ENCODE measurements around the gene CNBP.
A peak's percentile ranks its signal among the peaks of the same experiment; 100 is the strongest.
"Not testable (repeated sequence)": the region's sequence is repeated elsewhere in the genome, so short reads cannot be mapped to it uniquely, and the experiment has no call there.

Gene CNBP

DNA sequence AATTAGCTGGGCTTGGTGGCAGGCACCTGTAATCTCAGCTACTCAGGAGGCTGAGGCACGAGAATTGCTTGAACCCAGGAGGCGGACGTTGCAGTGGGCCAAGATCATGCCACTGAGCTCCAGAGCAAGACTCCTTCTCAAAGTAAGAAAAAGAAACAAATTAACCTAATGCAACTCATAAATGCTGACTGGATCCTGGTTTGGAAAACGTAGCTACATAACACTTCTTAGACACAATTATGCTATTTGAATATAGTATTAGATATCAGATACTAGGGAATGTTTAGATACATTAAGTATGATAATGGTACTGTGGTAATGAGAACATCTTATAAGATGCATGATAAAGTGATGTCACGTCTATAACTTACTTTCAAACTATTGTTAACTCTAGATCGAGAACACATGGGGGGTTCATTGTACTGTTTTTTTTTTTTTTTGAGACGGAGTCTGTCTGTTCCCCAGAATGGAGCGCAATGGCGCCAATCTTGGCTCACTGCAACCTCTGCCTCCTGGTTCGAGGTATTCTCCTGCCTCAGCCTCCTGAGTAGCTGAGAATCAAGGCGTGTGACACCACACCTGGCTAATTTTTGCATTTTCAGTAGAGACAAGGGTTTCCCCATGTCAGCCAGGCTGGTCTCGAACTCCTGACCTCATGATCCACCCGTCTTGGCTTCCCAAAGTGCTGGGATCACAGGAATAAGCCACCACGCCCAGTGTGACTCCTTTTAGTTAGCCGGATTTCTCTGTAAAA, 16.9 kb downstream of the CNBP start:
- no peak overlapping the region for H3K27ac ChIP-seq
- TF ChIP-seq, protein P1, sequence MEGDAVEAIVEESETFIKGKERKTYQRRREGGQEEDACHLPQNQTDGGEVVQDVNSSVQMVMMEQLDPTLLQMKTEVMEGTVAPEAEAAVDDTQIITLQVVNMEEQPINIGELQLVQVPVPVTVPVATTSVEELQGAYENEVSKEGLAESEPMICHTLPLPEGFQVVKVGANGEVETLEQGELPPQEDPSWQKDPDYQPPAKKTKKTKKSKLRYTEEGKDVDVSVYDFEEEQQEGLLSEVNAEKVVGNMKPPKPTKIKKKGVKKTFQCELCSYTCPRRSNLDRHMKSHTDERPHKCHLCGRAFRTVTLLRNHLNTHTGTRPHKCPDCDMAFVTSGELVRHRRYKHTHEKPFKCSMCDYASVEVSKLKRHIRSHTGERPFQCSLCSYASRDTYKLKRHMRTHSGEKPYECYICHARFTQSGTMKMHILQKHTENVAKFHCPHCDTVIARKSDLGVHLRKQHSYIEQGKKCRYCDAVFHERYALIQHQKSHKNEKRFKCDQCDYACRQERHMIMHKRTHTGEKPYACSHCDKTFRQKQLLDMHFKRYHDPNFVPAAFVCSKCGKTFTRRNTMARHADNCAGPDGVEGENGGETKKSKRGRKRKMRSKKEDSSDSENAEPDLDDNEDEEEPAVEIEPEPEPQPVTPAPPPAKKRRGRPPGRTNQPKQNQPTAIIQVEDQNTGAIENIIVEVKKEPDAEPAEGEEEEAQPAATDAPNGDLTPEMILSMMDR (IDR thresholded peaks at IDR 0.05) = no peak
- TF ChIP-seq ZFX (IDR thresholded peaks at IDR 0.05; ENCODE audit: borderline replicate concordance) = no peak

GRCh38 chr3:129165594-129165993, 18.1 kb downstream of the CNBP start:
- not testable (repeated sequence) for H3K27ac ChIP-seq

GRCh38 chr3:129164500-129164899, 19.2 kb downstream of the CNBP start:
- TF ChIP-seq, protein P1 (IDR thresholded peaks at IDR 0.05) = no peak
- TF ChIP-seq ZFX (IDR thresholded peaks at IDR 0.05; ENCODE audit: borderline replicate concordance) = no peak
- no peak overlapping the region for H3K27ac ChIP-seq

DNA sequence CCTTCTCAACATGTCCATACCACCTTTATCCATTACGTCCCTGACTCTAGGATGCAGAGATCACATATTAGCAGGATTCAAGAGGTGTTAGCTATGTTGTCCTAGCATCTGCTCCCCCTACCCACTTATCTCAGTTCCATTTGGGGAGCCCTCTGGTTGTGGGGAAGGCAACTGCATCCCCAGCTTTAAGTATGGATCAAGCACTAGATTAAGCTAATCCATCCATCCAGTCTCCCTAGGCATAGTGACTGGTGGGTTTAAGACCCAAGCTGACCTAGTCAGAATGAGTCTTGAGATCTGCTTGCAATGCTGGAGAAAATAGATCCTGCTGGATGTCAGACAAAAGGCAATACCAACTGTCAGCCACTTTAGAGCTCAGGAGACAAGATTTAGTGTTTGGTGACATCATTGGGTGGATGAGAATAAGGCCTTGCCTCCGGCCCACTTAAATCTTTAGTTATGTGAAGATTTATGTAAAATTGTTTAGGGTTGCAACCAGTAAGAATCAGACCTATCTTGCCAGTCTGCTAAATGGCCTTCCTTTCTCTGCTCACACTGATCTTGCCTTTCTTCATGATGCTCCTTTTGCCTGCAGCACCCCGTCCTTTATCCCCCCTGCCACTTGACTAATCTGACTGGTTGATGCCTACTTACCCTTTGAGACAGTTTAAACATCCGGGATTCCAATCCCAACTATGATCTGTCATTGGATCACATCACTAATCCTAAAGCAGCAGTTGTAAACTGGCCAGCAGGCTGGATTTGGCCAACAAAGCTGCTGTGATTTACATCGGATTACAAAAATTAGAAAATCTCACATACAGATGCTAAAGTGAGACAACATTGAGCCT, 20.7 kb downstream of the CNBP start:
- peak overlapping the region; percentile 96 for H3K27ac ChIP-seq
- TF ChIP-seq, protein P1 (IDR thresholded peaks at IDR 0.05) = no peak
- no peak for TF ChIP-seq ZFX (IDR thresholded peaks at IDR 0.05; ENCODE audit: borderline replicate concordance)

GRCh38 chr3:129161860-129162271, 21.8 kb downstream of the CNBP start:
- no peak for TF ChIP-seq ZFX (IDR thresholded peaks at IDR 0.05; ENCODE audit: borderline replicate concordance)
- TF ChIP-seq, protein P1 (IDR thresholded peaks at IDR 0.05) = peak; percentile 72
- peak overlapping the region; percentile 96 for H3K27ac ChIP-seq

DNA sequence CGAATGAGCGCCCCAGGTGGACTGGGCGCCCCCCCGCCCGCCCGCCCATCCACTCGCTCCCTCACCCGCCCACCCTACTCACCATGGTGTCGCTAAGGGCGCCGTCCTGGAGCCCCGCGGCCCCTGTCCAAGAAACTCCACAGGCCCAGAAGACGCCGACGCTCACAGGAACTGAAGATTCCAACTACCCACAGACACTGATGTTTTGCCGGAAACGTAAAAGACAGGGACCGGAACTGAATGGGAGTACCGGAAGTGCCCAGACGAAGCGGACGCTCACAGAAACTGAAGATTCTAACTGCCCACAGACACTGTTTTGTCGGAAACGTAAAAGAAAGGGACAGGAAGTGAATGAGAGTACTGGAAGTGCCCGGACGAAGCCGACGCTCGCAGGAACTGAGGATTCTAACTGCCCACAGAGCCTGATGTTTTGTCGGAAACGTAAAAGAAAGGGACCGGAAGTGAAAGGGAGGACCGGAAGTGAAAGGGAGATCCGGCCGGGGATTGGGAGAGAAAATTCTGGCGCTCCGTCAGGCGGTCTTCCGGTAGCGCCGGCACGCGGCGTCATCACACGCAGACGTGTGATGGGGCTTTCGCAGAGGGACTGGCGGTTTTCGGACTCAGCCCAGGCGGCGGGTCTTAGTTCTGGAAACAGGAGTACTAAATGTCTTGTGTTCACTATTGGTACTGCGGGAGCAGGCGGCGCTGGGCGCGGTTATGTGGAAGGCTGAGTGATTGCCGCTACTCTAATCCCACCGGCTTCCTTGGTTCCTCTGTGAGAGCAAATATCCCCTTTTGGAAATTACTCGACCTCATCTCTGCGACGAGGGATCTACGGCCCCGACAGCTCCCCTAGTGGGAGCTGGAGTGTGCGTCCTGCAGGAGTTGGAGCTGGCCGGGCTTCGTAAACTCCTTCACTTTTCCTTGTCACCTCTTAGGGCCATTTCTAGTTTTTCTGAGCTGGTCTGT, 22.5 kb downstream of the CNBP start, which contains the start of gene ISY1:
TSS of gene ISY1 (minus strand) at position 173 of the 969 bp plus-strand sequence. CDS start at position 85, 88 bp downstream.
- TF ChIP-seq, protein P1 (IDR thresholded peaks at IDR 0.05) = peak; percentile 93
- no peak for TF ChIP-seq ZFX (IDR thresholded peaks at IDR 0.05; ENCODE audit: borderline replicate concordance)
- H3K27ac ChIP-seq = peak within 1 kb of the TSS; percentile 96

DNA sequence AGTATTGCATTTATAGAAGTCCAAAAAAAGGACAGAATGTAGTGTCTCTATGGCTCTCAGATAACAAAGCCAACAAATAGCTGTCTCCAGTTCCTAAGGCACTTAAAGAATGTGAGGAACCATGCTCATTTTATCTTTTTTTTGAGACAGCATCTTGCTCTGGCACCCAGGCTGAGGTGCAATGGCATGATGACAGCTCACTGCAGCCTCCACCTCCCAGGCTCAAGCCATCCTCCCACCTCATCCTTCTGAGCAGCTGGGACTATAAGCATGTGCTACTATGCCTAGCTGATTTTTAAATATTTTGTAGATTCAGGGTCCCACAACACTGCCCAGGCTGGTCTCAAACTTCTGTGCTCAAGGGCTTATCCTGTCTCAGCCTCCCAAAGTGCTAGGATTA, 38.9 kb downstream of the CNBP start:
- H3K27ac ChIP-seq = no peak overlapping the region
- no peak for TF ChIP-seq ZFX (IDR thresholded peaks at IDR 0.05; ENCODE audit: borderline replicate concordance)
- TF ChIP-seq, protein P1 (IDR thresholded peaks at IDR 0.05) = no peak

DNA sequence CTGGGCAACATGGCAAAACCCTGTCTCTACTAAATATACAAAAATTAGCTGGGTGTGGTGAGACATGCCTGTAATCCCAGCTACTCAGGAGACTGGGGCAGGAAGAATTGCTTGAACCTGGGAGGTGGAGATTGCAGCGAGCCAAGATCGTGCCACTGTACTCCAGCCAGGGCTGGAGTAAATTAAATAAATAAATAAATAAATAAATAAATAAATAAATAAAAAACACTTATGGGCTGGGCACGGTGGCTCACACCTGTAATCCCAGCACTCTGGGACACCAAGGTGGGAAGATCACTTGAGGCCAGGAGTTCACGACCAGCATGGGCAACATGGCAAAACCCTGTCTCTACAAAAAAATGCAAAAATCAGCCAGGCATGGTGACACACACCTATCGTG, 42.7 kb downstream of the CNBP start:
- not testable (repeated sequence) for H3K27ac ChIP-seq
